HL-60 (cell line): ENCODE data around the gene RNF14.

Experiments
- DNase-seq, 2 experiments: peaks; one replicate each; pipeline ENCODE4 v3.0.0-alpha.2; 2010 to 2020; ENCODE audit warnings: low read depth in 1 of 2, low spot score in 1 of 2
- H3K27ac ChIP-seq: fragments of 250-450 bp; sonication (Bioruptor Pico); replicated peaks from 2 replicates; pipeline ENCODE4 v1.5.1; 2020; ENCODE audit warnings: mild to moderate bottlenecking, moderate library complexity
- H3K27me3 ChIP-seq: fragments of 250-450 bp; sonication (Bioruptor Pico); 2 replicates; pipeline ENCODE4 v1.5.1; 2021; ENCODE audit warnings: mild to moderate bottlenecking, moderate library complexity; ENCODE audit not compliant: insufficient read depth, poor library complexity, severe bottlenecking
- H3K4me3 ChIP-seq: replicated peaks from 2 replicates; pipeline ENCODE4 v1.5.1; 2011; ENCODE audit warnings: mild to moderate bottlenecking, control low read depth, low read length; ENCODE audit not compliant: insufficient read depth
- CTCF ChIP-seq: IDR thresholded peaks from one replicate; pipeline ENCODE4 v1.5.1; 2011; ENCODE audit warnings: low read length, control low read depth, inconsistent platforms; ENCODE audit not compliant: insufficient read depth
- GABPA ChIP-seq: IDR thresholded peaks from 2 replicates; pipeline ENCODE4 v1.6.1; 2012; ENCODE audit warnings: low read depth
- POLR2AphosphoS5 ChIP-seq: IDR thresholded peaks from 2 replicates; pipeline ENCODE4 v1.6.1; 2012; ENCODE audit warnings: low read depth
- REST ChIP-seq: IDR thresholded peaks from 2 replicates; pipeline ENCODE4 v1.6.1; 2012; ENCODE audit warnings: low read depth; ENCODE audit not compliant: insufficient replicate concordance
- SPI1 ChIP-seq: IDR thresholded peaks from 2 replicates; pipeline ENCODE4 v1.6.1; 2012; ENCODE audit warnings: low read depth, mild to moderate bottlenecking, borderline replicate concordance

Gene RNF14

GRCh38 chr5:142023836-142024235, 54.9 kb downstream of the RNF14 start:
- peak overlapping the region; percentile 73 for H3K27ac ChIP-seq
- no peak for DNase-seq
- no peaks in the 10 kb centered on the region for H3K27me3 ChIP-seq
- no peak overlapping the region for H3K4me3 ChIP-seq
- TF ChIP-seq GABPA (no peak), SPI1 (no peak), POLR2AphosphoS5 (no peak), CTCF (no peak), REST (no peak)

GRCh38 chr5:142024771-142025304, 55.9 kb downstream of the RNF14 start:
- Histone ChIP-seq H3K27me3 (no peaks in the 10 kb centered on the region), H3K4me3 (peak overlapping the region; percentile 40), H3K27ac (peak overlapping the region; percentile 73)
- DNase-seq, result peak; percentile 72 to 95
- TF ChIP-seq GABPA, result peak; percentile 64
- TF ChIP-seq CTCF, result no peak
- peak; percentile 62; the same call in 1 of the 2 replicates for TF ChIP-seq SPI1
- TF ChIP-seq POLR2AphosphoS5, result peak; percentile 38; the same call in 1 of the 2 replicates
- no peak for TF ChIP-seq REST

- Histone ChIP-seq H3K27me3 (no peaks in the 10 kb centered on the region), H3K4me3 (peak overlapping the region; percentile 40), H3K27ac (peak overlapping the region; percentile 73)
- DNase-seq, result no peak
- TF ChIP-seq POLR2AphosphoS5 (no peak), GABPA (no peak), REST (no peak), SPI1 (no peak), CTCF (no peak)
These were observed 56.7 kb downstream of the RNF14 start for GRCh38 chr5:142025637-142026036.
